Measurements from ENCODE around the gene CPSF3.

CPSF3 gene

DNA sequence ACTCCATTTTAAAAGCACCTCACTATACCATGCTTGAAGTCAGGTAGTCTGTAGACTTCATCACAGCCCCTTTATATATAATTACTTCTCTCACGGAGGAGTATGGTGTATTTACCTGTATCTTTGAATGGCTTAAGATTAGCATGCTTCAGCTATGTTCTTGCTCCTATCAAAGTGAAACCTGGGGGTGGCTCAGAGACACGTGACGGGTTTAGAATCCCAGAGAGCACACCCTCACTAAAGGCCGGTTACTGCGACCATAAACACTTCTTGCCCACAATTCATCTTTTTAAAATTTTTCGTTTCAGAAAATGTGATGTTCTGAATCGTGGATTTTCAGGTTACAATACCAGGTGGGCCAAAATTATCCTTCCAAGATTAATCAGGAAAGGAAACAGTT is 54.5 kb downstream of the CPSF3 start:
- H3K27me3 ChIP-seq (ENCODE audit: insufficient read depth, low read length, poor library complexity) = no peaks in the 10 kb centered on the region
- H3K4me2 ChIP-seq (ENCODE audit: low read length) = no peak overlapping the region
- no peak overlapping the region for H4K5ac ChIP-seq (ENCODE audit: low read length)
- no peak overlapping the region for H2AK5ac ChIP-seq (ENCODE audit: low read length)
- no peaks in the 10 kb centered on the region for H3K79me1 ChIP-seq (ENCODE audit: low read length)
- no peak overlapping the region for H2BK120ac ChIP-seq (ENCODE audit: low read depth, low read length)
- H3K27ac ChIP-seq (ENCODE audit: low read depth, low read length) = no peak overlapping the region
- H3K4me1 ChIP-seq (ENCODE audit: control insufficient read depth, low read depth, low read length) = no peaks in the 10 kb centered on the region
- no CpG with 5 or more reads among the region's 7 CpGs for WGBS (ENCODE audit: extremely low coverage, insufficient coverage, low lambda C conversion rate)
- no peak overlapping the region for H3K56ac ChIP-seq (ENCODE audit: low read length)
- no peak overlapping the region for H3K23ac ChIP-seq (ENCODE audit: low read length)
- no peak for DNase-seq
- no peaks in the 10 kb centered on the region for H3K36me3 ChIP-seq (ENCODE audit: control insufficient read depth, insufficient read depth, low read length)
- no peak overlapping the region for H3K9ac ChIP-seq (ENCODE audit: low read length)
- H4K8ac ChIP-seq (ENCODE audit: low read depth, low read length) = no peak overlapping the region
- no peak overlapping the region for H3K18ac ChIP-seq (ENCODE audit: low read length)
- no peak overlapping the region for H3K4me3 ChIP-seq (ENCODE audit: low read length)
- H3K4ac ChIP-seq (ENCODE audit: low read depth, low read length) = no peak overlapping the region
- H2BK15ac ChIP-seq (replicated peaks; ENCODE audit: low read depth) = no peak overlapping the region
- no peak overlapping the region for H2BK5ac ChIP-seq (ENCODE audit: low read length)
- no peaks in the 10 kb centered on the region for H3K79me2 ChIP-seq (ENCODE audit: control insufficient read depth, insufficient read depth, low read length)

DNA sequence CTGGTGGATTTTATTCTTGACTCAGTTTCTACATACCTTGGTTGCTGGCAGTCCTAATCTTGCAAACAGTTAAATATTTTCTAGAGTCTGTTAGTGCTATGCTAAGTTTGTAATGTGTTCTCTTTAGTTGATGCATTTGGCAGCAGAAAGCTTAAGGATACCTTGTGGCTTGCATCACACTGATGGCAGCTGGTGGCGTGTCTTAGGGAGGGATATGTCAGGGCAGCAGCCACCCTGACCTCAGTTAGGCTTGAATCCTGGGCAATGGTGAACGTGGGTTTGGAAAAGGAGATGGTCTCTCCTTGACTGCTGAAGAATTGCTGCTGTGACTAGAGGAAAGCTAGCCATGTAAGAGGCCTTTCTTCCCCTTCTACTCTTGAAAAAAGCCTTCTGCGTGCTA is 55.1 kb downstream of the CPSF3 start:
- Histone ChIP-seq H4K8ac (ENCODE audit: low read depth, low read length) (no peak overlapping the region), H2BK120ac (ENCODE audit: low read depth, low read length) (no peak overlapping the region), H3K23ac (ENCODE audit: low read length) (no peak overlapping the region), H3K27me3 (ENCODE audit: insufficient read depth, low read length, poor library complexity) (no peaks in the 10 kb centered on the region), H3K79me1 (ENCODE audit: low read length) (no peaks in the 10 kb centered on the region), H3K4ac (ENCODE audit: low read depth, low read length) (no peak overlapping the region), H3K18ac (ENCODE audit: low read length) (no peak overlapping the region), H4K5ac (ENCODE audit: low read length) (no peak overlapping the region), H2BK15ac (replicated peaks; ENCODE audit: low read depth) (no peak overlapping the region), H3K36me3 (ENCODE audit: control insufficient read depth, insufficient read depth, low read length) (no peaks in the 10 kb centered on the region), H2BK5ac (ENCODE audit: low read length) (no peak overlapping the region), H3K27ac (ENCODE audit: low read depth, low read length) (no peak overlapping the region), H2AK5ac (ENCODE audit: low read length) (no peak overlapping the region), H3K4me2 (ENCODE audit: low read length) (no peak overlapping the region), H3K4me1 (ENCODE audit: control insufficient read depth, low read depth, low read length) (no peaks in the 10 kb centered on the region), H3K9ac (ENCODE audit: low read length) (no peak overlapping the region), H3K79me2 (ENCODE audit: control insufficient read depth, insufficient read depth, low read length) (no peaks in the 10 kb centered on the region), H3K56ac (ENCODE audit: low read length) (no peak overlapping the region), H3K4me3 (ENCODE audit: low read length) (no peak overlapping the region)
- no CpG with 5 or more reads among the region's 3 CpGs for WGBS (ENCODE audit: extremely low coverage, insufficient coverage, low lambda C conversion rate)
- DNase-seq = no peak

DNA sequence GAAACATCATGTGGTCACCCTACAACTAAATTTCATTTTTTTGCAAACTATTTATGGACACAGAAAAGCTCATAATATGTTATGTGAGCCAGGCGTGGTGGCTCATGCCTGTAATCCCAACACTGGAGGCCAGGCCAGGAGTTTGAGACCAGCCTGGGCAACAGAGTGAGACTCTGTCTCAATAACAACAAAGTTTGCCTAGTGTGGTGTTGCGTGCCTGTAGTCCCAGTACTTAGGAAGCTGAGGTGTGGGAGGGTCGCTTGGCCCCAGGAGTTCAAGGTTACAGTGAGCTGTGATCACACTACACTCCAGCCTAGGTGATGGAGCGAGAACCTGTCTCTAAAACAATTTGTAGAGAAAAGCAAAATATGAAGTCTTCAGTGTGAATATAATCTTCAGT is 56.7 kb downstream of the CPSF3 start:
- DNase-seq = no peak
- Histone ChIP-seq H3K4me1 (ENCODE audit: control insufficient read depth, low read depth, low read length) (no peaks in the 10 kb centered on the region), H2BK5ac (ENCODE audit: low read length) (no peak overlapping the region), H3K36me3 (ENCODE audit: control insufficient read depth, insufficient read depth, low read length) (no peaks in the 10 kb centered on the region), H4K5ac (ENCODE audit: low read length) (no peak overlapping the region), H3K79me2 (ENCODE audit: control insufficient read depth, insufficient read depth, low read length) (no peaks in the 10 kb centered on the region), H3K79me1 (ENCODE audit: low read length) (no peaks in the 10 kb centered on the region), H2AK5ac (ENCODE audit: low read length) (no peak overlapping the region), H3K56ac (ENCODE audit: low read length) (no peak overlapping the region), H2BK15ac (replicated peaks; ENCODE audit: low read depth) (no peak overlapping the region), H3K4me3 (ENCODE audit: low read length) (no peak overlapping the region), H3K27ac (ENCODE audit: low read depth, low read length) (no peak overlapping the region), H3K4ac (ENCODE audit: low read depth, low read length) (no peak overlapping the region), H3K23ac (ENCODE audit: low read length) (no peak overlapping the region), H3K4me2 (ENCODE audit: low read length) (no peak overlapping the region), H2BK120ac (ENCODE audit: low read depth, low read length) (no peak overlapping the region), H3K9ac (ENCODE audit: low read length) (no peak overlapping the region), H4K8ac (ENCODE audit: low read depth, low read length) (no peak overlapping the region), H3K27me3 (ENCODE audit: insufficient read depth, low read length, poor library complexity) (no peaks in the 10 kb centered on the region), H3K18ac (ENCODE audit: low read length) (no peak overlapping the region)
- no CpG with 5 or more reads among the region's 4 CpGs for WGBS (ENCODE audit: extremely low coverage, insufficient coverage, low lambda C conversion rate)

DNA sequence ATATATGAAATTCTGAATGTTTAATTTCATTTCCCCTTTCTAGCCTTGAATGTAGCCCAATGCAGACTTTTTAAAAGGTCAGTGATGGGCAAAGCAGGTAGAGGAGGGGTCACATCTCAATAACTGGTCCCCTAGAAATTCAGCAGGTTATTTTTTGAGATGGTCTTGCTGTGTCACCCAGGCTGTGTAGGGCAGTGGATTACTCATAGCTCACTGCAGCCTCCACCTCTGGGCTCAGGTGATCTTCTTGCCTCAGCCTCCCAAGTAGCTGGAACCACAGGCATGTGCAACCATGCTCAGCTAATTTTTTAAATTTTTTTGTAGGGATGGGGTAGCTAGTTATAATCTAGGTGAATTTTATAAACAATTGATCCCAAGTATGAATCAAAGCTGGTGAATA is 59.7 kb downstream of the CPSF3 start:
- H3K18ac ChIP-seq (ENCODE audit: low read length) = no peak overlapping the region
- H2BK15ac ChIP-seq (replicated peaks; ENCODE audit: low read depth) = no peak overlapping the region
- no peak overlapping the region for H3K4ac ChIP-seq (ENCODE audit: low read depth, low read length)
- no peak overlapping the region for H3K4me3 ChIP-seq (ENCODE audit: low read length)
- H2AK5ac ChIP-seq (ENCODE audit: low read length) = no peak overlapping the region
- no peak overlapping the region for H2BK120ac ChIP-seq (ENCODE audit: low read depth, low read length)
- H3K27ac ChIP-seq (ENCODE audit: low read depth, low read length) = no peak overlapping the region
- no peak overlapping the region for H2BK5ac ChIP-seq (ENCODE audit: low read length)
- no peaks in the 10 kb centered on the region for H3K36me3 ChIP-seq (ENCODE audit: control insufficient read depth, insufficient read depth, low read length)
- no peak overlapping the region for H3K56ac ChIP-seq (ENCODE audit: low read length)
- no peak overlapping the region for H4K8ac ChIP-seq (ENCODE audit: low read depth, low read length)
- no peak overlapping the region for H3K23ac ChIP-seq (ENCODE audit: low read length)
- H3K4me1 ChIP-seq (ENCODE audit: control insufficient read depth, low read depth, low read length) = no peaks in the 10 kb centered on the region
- H4K5ac ChIP-seq (ENCODE audit: low read length) = no peak overlapping the region
- no peaks in the 10 kb centered on the region for H3K79me1 ChIP-seq (ENCODE audit: low read length)
- DNase-seq = no peak
- no peak overlapping the region for H3K9ac ChIP-seq (ENCODE audit: low read length)
- no peak overlapping the region for H3K4me2 ChIP-seq (ENCODE audit: low read length)
- H3K79me2 ChIP-seq (ENCODE audit: control insufficient read depth, insufficient read depth, low read length) = no peaks in the 10 kb centered on the region
- no peaks in the 10 kb centered on the region for H3K27me3 ChIP-seq (ENCODE audit: insufficient read depth, low read length, poor library complexity)

DNA sequence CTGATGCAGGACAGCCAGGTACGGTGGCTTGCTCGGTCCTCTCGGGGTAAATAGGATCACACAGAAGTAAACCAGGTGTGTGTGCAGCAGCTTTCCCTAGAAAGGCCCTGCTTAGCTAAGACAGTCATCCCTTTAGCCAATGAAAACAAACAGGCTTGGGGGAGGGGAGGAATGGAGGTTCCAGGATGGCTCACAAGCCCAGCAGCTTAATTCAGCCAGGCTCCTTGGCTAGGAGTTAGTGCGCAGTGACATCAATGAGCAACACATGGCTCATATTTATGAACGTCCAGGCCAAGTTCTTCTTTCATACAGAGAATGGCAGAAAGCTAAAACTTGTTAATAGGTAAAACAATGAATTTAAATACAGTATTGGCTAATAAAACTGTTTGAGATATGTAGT is 61.1 kb downstream of the CPSF3 start:
- Histone ChIP-seq H3K4ac (ENCODE audit: low read depth, low read length) (no peak overlapping the region), H3K27me3 (ENCODE audit: insufficient read depth, low read length, poor library complexity) (no peaks in the 10 kb centered on the region), H3K9ac (ENCODE audit: low read length) (no peak overlapping the region), H3K4me1 (ENCODE audit: control insufficient read depth, low read depth, low read length) (no peaks in the 10 kb centered on the region), H3K79me2 (ENCODE audit: control insufficient read depth, insufficient read depth, low read length) (no peaks in the 10 kb centered on the region), H3K4me2 (ENCODE audit: low read length) (no peak overlapping the region), H2AK5ac (ENCODE audit: low read length) (no peak overlapping the region), H2BK120ac (ENCODE audit: low read depth, low read length) (no peak overlapping the region), H3K56ac (ENCODE audit: low read length) (no peak overlapping the region), H3K18ac (ENCODE audit: low read length) (no peak overlapping the region), H3K79me1 (ENCODE audit: low read length) (no peaks in the 10 kb centered on the region), H4K8ac (ENCODE audit: low read depth, low read length) (no peak overlapping the region), H4K5ac (ENCODE audit: low read length) (no peak overlapping the region), H3K36me3 (ENCODE audit: control insufficient read depth, insufficient read depth, low read length) (no peaks in the 10 kb centered on the region), H2BK5ac (ENCODE audit: low read length) (no peak overlapping the region), H3K27ac (ENCODE audit: low read depth, low read length) (no peak overlapping the region), H3K4me3 (ENCODE audit: low read length) (no peak overlapping the region), H3K23ac (ENCODE audit: low read length) (no peak overlapping the region), H2BK15ac (replicated peaks; ENCODE audit: low read depth) (no peak overlapping the region)
- no peak for DNase-seq
- WGBS (ENCODE audit: extremely low coverage, insufficient coverage, low lambda C conversion rate) = no CpG with 5 or more reads among the region's 5 CpGs

DNA sequence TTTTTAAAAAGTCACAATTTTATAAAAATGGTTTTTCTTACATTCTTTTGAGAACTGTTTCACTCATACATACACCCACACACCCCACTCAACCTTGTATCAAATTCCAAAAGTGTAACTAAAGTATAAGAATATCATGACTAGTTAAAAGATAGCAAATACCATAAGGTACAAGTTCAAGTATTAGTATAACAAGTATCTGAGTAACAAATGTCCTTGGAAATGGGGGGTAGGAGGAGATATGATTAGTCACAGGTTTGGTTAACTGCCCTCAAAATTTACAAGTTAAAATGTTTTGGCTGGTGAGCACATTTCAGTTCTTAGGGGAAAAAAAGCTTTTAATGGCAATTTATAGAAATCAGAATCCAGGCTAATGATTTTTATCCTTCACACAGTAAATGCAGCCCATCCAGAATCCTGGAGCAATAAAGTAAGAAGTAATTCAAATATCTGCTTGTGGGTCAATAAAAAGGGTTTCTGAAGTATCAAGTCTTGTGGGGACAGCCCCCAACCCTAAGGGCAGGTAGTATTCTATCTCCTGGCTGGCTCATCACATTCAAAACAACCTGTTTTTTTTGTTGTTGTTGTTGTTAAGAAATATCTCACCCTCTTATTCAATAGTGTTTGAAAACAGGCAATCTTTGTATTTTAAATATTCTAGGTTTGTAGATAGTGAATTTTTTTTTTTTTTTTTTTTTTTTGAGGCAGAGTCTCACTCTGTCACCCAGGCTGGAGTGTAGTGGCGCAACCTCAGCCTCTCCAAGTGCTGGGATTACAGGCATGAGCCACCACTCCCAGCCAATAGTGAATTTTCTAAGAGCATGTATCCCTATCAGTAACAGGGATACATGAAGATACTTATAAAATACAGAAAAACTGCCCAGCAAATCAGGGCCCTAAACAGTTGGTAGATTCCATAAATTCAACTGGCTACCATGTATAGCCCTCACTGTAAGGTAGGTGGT is 65.4 kb downstream of the CPSF3 start:
- Histone ChIP-seq H3K27ac (ENCODE audit: low read depth, low read length) (no peak overlapping the region), H3K18ac (ENCODE audit: low read length) (no peak overlapping the region), H3K56ac (ENCODE audit: low read length) (no peak overlapping the region), H4K5ac (ENCODE audit: low read length) (no peak overlapping the region), H3K79me1 (ENCODE audit: low read length) (no peaks in the 10 kb centered on the region), H2AK5ac (ENCODE audit: low read length) (no peak overlapping the region), H2BK15ac (replicated peaks; ENCODE audit: low read depth) (no peak overlapping the region), H2BK120ac (ENCODE audit: low read depth, low read length) (no peak overlapping the region), H3K23ac (ENCODE audit: low read length) (no peak overlapping the region), H3K4me1 (ENCODE audit: control insufficient read depth, low read depth, low read length) (no peaks in the 10 kb centered on the region), H3K9ac (ENCODE audit: low read length) (no peak overlapping the region), H4K8ac (ENCODE audit: low read depth, low read length) (no peak overlapping the region), H3K4ac (ENCODE audit: low read depth, low read length) (no peak overlapping the region), H3K4me3 (ENCODE audit: low read length) (no peak overlapping the region), H3K4me2 (ENCODE audit: low read length) (no peak overlapping the region), H2BK5ac (ENCODE audit: low read length) (no peak overlapping the region), H3K79me2 (ENCODE audit: control insufficient read depth, insufficient read depth, low read length) (no peaks in the 10 kb centered on the region), H3K36me3 (ENCODE audit: control insufficient read depth, insufficient read depth, low read length) (peaks cover 11% of the 10 kb centered on the region), H3K27me3 (ENCODE audit: insufficient read depth, low read length, poor library complexity) (no peaks in the 10 kb centered on the region)
- WGBS (ENCODE audit: extremely low coverage, insufficient coverage, low lambda C conversion rate) = no CpG with 5 or more reads among the region's 1 CpG
- DNase-seq = no peak
